ENCODE data around the gene UCN.

Gene UCN

GRCh38 chr2:27354597-27354927 lies 46.3 kb upstream of the UCN start (continued):
- TF ChIP-seq ZBTB44 (tag by site-specific recombination; IDR thresholded peaks at IDR 0.05): no peak
- no peak for TF ChIP-seq ZBTB6 (tag by site-specific recombination; IDR thresholded peaks at IDR 0.05)
- no peak for TF ChIP-seq TRIM28 (IDR thresholded peaks at IDR 0.05; ENCODE audit: borderline replicate concordance, low read length)

- Histone ChIP-seq H3K4me3 (ENCODE audit: low read depth, low read length) (no peak overlapping the region), H3K4me1 (ENCODE audit: control insufficient read depth, insufficient read depth, low read length) (peaks cover 6% of the 10 kb centered on the region)
- TF ChIP-seq KLF1 (tag by site-specific recombination; IDR thresholded peaks at IDR 0.05) (peak; percentile 83), ZNF157 (tag by site-specific recombination; IDR thresholded peaks at IDR 0.05) (no peak), ZSCAN4 (tag by site-specific recombination; IDR thresholded peaks at IDR 0.05) (no peak), REST (tag by site-specific recombination; IDR thresholded peaks at IDR 0.05) (no peak), ZNF362 (tag by site-specific recombination; IDR thresholded peaks at IDR 0.05) (peak; percentile 79; the same call in 1 of the 2 replicates), ZNF335 (tag by site-specific recombination; conservative IDR thresholded peaks at IDR 0.05) (0 out of 2 replicates have a peak, but pooled peaks have one; percentile 8), ZNF221 (tag by site-specific recombination; IDR thresholded peaks at IDR 0.05; ENCODE audit: borderline replicate concordance) (no peak), GLIS1 (tag by site-specific recombination; IDR thresholded peaks at IDR 0.05) (no peak), ZXDB (tag by site-specific recombination; IDR thresholded peaks at IDR 0.05) (0 out of 2 replicates have a peak, but pooled peaks have one; percentile 32), SP7 (tag by site-specific recombination; IDR thresholded peaks at IDR 0.05) (no peak), ZNF433 (tag by site-specific recombination; IDR thresholded peaks at IDR 0.05; ENCODE audit: low read depth) (no peak), SCRT1 (tag by site-specific recombination; IDR thresholded peaks at IDR 0.05; ENCODE audit: borderline replicate concordance) (0 out of 2 replicates have a peak, but pooled peaks have one; percentile 40), ZNF664 (tag by site-specific recombination; IDR thresholded peaks at IDR 0.05) (no peak), SCRT2 (tag by site-specific recombination; IDR thresholded peaks at IDR 0.05) (peak; percentile 77; the same call in 1 of the 2 replicates), ZNF404 (tag by site-specific recombination; IDR thresholded peaks at IDR 0.05) (no peak), ZBTB17 (tag by site-specific recombination; IDR thresholded peaks at IDR 0.05) (peak; percentile 91), ZNF341 (tag by site-specific recombination; IDR thresholded peaks at IDR 0.05; ENCODE audit: low read depth) (no peak), PRDM10 (tag by site-specific recombination; IDR thresholded peaks at IDR 0.05) (no peak), ZNF354C (tag by site-specific recombination; IDR thresholded peaks at IDR 0.05; ENCODE audit: borderline replicate concordance, low read depth) (no peak), ZNF76 (tag by site-specific recombination; IDR thresholded peaks at IDR 0.05; ENCODE audit: borderline replicate concordance, low read depth) (no peak)
Measured at GRCh38 chr2:27353762-27354596, 45.7 kb upstream of the UCN start.

More at GRCh38 chr2:27353762-27354596, 45.7 kb upstream of the UCN start:
- CTCF ChIA-PET: interaction anchor here (0.7 to 1.4 kb wide), 4 partner anchors 34 to 105 kb away, joined by 3 to 5 read pairs (median 4); no protein-coding TSS in a partner anchor
- H3K9me3 ChIP-seq (ENCODE audit: control insufficient read depth, insufficient read depth, low read depth, low read length): no peaks in the 10 kb centered on the region
- peaks cover 0 to 7% of the 10 kb centered on the region in 2 experiments; a peak in 2 of 3 replicates for H3K36me3 ChIP-seq (ENCODE audit: control insufficient read depth in 2 of 2, insufficient read depth in 1 of 2, low read length in 2 of 2)
- POLR2A ChIA-PET: interaction anchor here (0.7 to 1.4 kb wide), 4 partner anchors 12 to 109 kb away, joined by 3 to 9 read pairs (median 4); partner anchors contain the start of gene ZNF513
- H3K27ac ChIP-seq (ENCODE audit: extremely low read depth, low read depth, low read length): peak overlapping the region; percentile 20

Measured in HEK293 (cell line).